Hematopoietic multipotent progenitor cell treated with erythropoietin and hydrocortisone succinate and interleukin-3 and kit ligand, for 8 days (in vitro differentiated cells): ENCODE measurements around the gene EPC2.

Experiments used
- DNase-seq: peaks from one replicate; pipeline ENCODE4 v3.0.0-alpha.2; 2015

Gene EPC2, protein sequence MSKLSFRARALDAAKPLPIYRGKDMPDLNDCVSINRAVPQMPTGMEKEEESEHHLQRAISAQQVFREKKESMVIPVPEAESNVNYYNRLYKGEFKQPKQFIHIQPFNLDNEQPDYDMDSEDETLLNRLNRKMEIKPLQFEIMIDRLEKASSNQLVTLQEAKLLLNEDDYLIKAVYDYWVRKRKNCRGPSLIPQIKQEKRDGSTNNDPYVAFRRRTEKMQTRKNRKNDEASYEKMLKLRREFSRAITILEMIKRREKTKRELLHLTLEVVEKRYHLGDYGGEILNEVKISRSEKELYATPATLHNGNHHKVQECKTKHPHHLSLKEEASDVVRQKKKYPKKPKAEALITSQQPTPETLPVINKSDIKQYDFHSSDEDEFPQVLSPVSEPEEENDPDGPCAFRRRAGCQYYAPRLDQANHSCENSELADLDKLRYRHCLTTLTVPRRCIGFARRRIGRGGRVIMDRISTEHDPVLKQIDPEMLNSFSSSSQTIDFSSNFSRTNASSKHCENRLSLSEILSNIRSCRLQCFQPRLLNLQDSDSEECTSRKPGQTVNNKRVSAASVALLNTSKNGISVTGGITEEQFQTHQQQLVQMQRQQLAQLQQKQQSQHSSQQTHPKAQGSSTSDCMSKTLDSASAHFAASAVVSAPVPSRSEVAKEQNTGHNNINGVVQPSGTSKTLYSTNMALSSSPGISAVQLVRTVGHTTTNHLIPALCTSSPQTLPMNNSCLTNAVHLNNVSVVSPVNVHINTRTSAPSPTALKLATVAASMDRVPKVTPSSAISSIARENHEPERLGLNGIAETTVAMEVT

DNA sequence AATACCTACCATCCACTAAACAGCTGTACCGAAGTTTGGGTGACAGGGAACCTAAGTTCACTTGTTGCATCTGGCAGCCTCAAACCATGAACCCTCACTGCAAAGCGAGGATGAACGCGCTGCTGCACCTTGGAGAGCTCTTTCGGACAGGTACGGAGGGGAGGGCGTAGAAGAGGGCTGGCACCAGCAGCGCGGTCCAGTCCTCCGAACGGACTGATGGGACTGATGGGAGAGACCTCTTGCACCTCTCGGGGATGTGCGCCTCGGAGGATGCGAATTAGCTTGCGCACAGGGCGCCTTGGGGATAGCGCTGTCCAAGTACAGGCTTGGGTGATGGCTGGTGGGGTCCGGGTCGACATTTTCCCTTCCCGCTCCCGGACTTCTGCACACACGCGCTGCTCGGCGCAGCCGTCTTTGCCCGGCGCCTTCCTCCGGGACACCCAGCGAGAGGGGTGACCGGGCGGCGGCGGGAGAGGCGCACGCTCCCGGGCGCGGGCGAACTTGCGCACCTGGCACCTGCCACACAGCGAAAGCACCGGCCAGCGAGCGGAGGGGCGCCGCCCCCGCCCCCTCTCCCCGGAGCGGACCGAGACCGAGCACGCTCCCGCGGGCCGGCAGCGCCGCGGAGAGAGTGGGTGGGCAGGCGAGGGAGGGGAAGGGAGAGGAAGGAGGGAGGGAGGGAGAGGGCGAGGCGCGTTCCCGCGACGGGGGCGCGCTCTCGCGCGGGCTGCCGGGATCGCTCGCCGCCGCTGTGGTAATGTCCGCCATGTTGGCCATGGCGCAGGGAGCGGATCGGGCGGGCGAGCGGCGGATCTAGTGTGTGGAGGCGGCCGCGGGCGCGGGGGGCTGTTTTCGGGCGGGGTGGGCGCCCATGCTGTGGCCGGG is at the start of gene EPC2:
TSS of gene EPC2 (plus strand) at position 754 of the 885 bp plus-strand sequence. CDS start 267 bp downstream, outside the sequence.
- DNase-seq: peak; percentile 77

DNA sequence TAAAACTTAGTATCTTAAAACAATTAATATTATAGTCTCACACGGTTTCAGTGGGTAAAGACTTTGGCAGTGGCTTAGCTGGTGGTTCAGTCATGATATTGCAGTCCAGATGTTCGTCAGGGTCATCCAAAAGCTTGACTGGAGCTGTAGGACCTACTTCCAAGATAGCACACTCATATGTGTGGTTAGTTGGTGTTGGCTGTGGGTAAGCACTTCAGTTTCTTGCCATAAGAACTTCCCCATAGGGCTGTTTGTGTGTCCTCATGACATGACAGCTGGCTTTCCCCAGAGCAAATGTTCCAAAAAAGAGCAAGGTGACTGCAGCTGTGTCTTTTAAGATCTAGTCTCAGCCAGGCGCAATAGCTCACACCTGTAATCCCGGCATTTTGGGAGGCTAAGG is 48.5 kb upstream of the EPC2 start:
- DNase-seq: no peak

DNA sequence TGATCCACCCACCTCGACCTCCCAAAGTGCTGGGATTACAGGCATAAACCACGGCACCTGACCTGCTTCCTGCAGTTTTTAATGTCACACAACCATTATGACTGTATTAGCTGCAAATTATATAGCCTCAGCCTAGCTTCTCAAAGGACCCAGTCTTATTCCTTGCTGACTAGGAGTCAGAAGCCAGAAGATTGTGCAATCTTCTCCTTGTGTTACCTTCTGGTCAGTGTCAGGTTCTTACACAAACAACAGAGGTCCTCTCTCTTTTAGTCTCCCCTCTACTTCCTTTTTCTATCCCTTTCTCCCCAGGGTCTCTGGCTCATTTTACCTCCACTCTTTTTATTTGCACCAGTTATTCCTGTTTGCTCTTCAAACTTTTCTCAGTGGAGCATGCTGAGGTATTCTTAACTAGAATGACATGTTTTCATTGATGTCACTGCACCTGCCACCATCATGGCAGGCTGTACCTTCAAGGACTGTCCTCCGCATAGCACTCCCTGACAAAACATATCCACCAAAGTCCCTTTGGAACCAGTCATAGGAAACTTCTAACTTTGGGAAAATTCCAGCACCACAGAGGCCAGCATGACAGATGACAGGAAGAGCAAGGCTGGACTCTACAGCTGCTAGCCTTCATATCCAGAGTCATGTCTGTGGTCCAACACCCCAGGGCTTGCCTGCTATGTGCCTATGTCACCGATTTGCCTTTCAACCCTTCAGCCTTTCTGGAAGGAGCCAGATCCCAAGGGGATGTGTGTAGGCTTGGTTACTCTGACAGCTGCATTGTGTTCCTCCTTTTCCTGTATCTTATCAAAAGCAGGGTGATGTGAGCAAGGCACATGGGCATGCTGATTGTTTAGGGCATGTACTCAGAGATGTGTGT is 45.2 kb upstream of the EPC2 start:
- DNase-seq: no peak

DNA sequence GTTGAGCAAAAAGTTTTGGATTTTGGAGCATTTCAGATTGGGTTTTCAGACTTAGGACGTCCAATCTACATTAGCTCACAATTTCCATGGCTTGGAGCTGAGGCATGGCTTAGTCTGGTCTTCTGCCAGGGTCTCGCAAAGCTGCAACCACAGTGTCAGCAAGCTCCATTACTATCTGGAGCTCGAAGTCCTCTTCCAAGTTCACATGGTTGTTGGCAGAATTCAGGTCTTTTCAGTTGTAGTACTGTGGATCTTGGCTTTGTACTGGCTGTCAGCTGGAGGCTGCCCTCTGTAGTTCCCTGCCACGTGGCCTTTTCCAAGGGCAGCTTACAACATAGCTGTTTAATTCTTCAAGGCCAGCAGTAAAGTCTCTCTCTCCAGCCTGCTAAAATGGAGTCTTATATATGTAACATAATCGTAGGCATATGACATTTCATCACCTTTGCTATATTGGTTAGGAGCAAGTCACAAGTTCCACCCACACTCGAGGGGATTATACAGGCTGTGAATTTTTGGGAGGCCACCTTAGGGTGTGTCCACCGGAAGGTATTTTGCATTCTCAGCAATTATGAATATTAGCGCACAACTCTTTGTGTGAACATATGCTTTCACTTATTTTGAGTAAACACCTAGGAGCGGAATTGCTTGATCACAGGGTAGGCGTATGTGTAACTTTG is 41.5 kb upstream of the EPC2 start:
- DNase-seq: no peak

DNA sequence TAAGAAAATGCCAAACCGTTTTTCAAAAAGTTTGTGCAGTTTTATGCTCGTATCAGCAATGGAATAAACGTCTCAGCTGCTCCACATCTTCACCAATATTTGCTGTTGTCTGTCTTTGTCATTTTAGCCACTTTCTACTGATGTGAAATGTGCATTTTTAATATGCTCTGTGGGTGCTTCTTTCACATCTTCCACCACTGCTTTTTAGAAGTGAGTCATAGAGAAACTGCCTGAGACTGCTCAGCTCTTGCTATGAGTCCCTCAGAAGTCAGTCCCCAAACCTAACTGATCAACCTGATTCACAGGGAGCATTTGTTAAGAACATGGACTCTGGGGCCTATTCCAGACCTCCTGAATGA is 41.0 kb upstream of the EPC2 start:
- DNase-seq: no peak

DNA sequence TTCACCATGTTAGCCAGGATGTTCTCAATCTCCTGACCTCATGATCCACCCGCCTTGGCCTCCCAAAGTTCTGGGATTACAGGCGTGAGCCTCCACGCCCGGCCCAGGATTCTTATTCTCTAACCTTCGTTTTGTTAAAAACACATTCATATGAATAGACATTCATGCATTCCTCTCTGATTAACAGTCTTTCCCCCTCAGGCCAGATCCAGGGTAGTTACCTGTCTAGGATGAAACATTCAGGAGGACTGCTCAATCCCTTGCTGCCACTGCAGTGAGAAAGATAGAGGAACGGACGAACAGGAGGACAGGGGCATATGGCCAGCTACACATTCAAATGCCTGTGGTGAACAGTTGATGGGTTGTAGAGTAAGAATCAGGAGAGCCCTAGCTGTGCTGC is 39.6 kb upstream of the EPC2 start:
- no peak for DNase-seq

DNA sequence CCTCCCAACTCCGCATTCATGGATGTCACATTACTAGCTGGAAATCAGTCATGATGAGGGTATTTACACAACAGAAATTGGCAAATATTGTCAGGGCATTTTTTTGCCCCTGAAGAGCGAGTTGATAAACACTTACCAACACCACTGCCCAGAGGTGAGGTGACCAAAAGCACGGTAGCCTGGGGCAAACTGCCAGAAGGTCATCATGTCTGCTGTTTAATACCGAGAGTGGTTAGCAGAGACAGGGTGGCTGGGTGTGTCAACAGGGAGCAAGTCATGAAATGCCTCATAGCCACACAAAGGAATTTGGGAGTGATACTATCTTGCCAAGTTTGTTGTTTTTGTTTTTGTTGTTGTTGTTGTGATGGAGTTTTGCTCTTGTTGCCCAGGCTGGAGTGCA is 37.0 kb upstream of the EPC2 start:
- DNase-seq: no peak

DNA sequence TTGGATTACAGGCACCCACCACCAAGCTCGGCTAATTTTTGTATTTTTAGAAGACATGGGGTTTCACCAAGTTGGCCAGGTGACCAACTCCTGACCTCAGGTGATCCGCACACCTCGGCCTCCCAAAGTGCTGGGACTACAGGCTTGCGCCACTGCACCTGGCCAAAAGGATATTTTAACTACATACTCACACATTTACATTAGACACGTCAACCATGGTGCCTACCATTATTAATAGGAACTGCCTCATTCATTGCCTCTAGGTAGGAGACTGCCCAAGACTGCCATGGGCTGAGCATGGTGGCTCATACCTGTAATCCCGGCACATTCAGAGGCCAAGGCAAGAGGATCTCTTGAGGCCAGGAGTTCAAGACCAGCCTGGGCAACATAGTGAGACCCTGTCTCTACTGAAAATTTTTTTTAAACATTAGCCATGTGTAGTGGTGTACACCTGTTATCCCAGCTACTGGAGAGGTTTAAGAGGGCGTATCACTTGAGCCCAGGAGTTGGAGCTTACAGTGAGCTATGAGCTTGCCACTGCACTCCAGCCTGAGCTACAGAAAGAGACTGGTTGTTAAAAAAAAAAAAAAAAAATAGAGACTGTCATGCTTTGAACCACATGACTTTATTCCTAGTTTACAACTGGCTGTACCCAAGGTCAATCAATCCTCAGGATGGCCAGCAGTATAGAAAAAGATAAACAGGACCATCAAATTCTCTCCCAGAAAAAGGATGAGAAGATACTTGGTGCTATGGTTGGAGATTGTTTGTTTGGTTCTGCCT is 31.1 kb upstream of the EPC2 start:
- no peak for DNase-seq

DNA sequence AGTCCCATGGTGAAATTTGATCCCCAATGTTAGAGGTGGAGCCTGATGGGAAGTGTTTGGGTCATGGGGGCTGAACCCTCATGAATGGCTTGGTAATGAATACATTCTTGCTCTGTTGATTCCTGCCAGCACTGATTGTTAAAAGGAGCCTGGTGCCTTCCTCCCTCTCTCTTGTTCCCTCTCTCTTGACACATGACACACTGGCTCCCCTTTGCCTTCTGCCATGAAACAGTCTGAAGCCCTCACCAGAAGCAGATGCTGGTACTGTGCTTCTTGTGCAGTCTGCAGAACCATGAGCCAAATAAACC is 30.6 kb upstream of the EPC2 start:
- DNase-seq: no peak

DNA sequence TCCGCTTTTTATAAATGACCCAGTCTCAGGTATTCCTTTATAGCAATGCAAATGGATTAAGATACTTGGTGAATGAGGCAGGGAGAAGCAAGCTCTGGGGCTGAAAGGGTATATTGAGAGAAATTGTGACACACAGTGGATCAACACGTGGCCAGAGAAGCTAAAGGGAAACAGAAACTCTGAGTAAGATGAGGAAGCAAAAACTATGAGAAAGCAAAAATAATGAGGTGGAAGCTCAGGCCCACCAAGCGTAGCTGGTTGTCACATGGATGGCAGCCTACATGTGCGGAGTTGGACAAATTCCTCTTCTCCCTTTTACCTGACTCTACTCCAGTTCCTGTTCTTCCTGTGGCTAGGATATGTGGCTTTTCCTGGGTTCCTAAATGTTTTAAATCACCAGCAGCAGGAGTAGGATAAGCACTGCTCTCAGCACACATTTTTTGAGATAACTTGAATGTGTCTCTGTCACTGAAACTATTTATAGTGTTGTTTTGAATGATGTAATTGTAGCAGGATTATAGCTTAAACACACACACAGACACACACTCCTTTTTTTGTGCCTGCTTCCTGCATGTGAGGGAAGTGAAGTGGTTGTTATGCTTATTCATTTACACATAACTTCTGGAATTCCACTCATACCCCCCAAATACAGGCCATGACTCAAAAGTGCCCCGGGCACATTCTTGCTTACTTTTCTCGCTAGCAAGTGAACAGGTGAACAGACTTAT is 30.1 kb upstream of the EPC2 start:
- peak; percentile 10 for DNase-seq

DNA sequence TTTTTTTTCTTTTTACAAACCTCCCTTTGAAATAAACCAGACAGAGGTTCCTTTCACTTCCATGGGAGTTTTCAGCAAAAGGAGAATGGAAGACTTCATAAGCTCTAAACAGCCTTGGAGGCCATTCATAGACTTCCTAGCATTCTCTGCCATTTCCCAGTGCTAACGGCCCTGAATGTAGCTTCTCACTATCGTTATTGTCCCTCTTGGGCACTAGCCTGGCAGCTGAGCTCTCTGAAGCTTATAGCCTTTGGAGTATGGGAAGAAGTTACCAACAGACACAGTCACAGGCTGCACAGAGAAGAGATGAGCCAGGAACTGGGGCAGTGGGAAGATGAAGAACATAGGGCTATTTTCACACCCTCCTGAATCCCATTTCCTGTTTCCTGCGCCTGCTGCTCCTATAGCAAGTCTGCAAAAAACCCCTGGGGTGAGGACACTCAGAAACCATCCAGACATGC is 29.1 kb upstream of the EPC2 start:
- no peak for DNase-seq

DNA sequence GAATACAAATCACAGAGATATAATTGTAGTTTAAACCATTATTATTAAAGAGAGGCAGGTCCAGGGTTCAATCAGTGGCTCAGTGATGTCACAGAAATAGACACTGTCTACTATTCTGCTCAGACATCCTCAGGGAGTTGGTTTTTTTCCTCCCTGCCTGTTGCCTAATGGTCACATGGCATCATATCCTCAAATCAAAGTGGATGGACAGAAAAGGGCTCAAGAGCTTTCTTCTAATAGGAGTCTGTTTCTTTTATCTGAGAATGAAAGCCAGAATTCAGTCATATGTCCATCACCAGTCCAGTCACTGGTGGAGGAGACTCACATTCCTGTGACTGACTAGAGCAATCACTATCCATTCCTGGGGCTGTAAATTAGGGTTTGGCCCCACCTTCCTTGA is 27.9 kb upstream of the EPC2 start:
- DNase-seq: no peak

DNA sequence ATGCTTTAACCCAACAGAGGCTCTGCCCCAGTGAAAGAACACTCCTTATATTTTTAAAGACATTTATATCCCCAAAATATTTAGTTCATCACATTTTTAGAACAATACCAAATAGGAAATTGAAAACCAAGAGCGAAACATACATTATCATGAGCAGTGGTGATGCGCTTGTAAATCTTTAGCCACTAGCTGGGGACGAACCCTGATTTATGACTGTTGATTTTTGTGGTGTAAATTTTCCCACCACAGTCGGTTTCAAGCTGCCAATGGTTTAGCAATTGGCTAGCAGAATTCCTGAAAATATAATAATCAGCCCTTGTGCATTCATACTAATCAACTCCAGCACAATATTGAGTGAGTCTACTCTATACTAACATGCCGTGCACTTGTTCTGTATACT is 27.3 kb upstream of the EPC2 start:
- DNase-seq: no peak

DNA sequence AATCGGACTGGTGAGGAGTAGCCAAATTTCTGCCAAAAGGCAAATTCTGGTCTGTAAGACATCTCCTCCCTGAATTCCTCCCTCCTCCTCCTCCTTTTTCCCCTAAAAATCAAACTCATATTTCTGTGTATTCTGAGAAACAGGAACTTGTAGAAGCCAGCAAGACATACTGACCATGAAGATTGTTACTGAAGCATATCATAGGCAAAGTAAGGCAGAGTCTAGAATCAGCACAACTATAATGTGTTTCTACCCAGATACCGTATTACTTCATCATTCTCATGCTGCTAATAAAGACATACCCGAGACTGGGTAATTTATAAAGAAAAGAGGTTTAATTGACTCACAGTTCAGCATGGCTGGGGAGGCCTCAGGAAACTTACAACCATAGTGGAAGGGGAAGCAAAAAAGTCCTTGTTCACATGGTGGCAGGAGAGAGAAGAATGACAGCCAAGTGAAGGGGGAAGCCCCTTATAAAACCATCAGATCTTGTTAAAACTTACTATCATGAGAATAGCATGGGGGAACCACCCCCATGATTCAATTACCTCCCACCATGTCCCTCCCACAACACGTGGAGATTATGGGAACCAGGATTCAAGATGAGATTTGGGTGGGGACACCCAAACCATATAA is 24.9 kb upstream of the EPC2 start:
- DNase-seq: no peak

DNA sequence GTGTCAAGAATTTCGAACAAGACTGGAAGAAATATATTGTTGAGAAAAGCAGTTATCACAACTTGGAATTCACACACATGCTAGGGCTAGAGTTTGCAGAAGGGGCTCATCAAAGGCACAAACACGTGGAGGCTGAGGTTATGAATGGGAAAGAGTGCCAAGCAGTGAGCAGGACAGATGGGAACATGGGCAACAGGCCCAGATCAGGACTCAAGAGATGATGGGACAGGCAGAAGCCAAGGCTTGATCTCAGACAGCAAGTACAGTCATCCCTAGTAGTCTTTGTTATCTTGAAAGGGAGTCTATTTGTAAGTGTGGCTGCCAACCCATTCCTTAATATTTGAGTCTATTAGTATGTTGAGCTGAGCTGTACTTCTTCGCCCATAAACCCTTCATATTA is 22.2 kb upstream of the EPC2 start:
- no peak for DNase-seq

DNA sequence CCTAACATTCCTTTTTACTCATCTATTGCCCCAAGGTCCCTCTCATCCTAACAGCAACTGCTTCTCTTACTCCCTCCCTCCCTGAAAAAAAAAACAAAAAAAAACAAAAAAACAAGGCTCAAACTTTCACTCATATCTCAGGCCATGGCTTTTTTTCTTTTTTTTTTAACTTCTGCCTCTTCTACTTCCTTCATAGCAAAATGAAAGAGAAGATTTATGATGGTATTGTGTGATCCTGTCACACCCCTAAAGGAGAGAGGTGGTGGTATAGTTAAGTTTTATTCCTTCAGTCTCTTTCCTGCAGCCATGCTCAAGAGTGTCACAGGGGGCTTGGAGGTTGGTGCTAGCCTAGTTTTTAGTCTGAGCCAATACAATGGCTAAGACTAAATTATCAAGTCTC is 21.5 kb upstream of the EPC2 start:
- no peak for DNase-seq

DNA sequence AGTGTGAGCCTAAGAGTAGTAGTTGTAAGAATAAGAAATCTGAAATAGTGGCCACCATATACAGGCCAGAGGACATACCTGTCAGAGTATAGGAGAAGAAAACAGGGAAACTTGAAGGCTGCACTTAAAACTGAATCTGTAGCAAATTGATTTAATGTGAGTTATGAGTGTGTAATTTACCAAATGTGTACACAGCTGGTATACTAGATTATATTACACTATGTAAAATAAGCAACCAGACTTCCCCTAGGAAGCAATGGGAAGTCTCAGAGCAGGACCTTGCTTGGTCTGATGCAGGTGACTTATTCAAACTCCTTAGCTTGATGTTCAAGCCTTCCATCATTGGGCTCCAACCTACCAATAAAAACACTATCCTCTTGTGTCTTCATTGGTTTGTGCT is 17.3 kb upstream of the EPC2 start:
- DNase-seq: no peak

DNA sequence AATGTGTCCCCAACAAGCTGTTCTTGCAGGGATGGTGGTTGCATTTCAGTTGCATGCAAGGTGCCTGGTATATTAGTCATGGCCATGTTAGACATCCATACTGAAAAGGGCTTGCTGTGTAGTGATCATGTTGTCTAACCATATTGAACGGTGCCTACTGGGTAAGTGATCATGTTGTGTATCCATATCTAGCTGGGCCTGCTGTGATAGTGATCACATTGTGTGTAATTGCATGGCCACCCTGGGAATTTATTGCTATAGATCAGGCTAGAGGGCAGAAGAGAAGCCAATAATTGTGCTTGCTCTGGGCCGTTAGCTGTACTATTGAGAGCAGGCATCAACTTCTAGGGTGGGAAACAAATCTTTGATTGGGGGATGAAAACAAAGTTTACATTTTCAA is 9.8 kb upstream of the EPC2 start:
- no peak for DNase-seq

DNA sequence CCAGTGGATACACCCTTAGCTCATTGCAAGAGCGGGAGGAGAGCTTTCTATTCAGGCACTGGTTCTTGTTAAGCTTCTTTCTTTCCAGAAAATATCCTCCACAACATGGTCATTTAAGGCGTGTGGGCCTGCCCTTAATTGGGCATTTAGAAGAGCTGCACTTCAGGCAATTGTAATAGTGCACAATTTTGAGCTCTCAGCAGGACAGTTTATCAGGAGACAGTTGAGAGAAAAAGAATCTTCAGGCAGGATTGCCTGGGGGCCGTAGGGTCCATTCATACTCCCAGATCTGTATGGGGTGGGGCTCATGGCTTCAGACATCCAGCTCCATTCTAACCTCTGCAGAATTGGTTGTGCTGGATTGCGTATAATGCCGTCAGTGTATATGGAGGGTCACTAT is 6.0 kb upstream of the EPC2 start:
- DNase-seq: no peak

DNA sequence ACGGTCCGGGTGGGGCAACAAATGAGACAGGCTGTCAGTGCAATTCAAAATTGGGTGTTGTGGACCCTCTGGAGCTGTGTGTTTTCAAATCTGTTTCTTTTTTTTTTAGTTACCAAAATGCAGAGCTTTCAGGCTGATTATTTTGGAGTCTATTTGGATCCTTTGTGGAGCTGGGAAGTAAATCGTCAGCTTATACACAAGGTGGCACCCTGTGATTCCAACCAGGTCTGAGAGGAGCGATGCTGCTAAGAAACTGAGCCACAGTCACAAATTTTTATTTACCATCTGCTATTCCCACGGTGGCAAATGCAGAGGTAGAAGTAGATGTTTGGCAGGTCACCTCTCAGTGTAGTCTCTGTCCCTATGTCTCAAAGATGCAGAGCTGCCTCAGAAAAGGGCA is 3.8 kb upstream of the EPC2 start:
- DNase-seq: no peak
